ENCODE measurements around the gene PTH2.

Gene PTH2

GRCh38 chr19:49409441-49410029 lies 13.7 kb downstream of the PTH2 start:
- peak; percentile 57 for DNase-seq

- no peak for DNase-seq
Observed at GRCh38 chr19:49408816-49409440, 14.3 kb downstream of the PTH2 start.

GRCh38 chr19:49407482-49408015 lies 15.7 kb downstream of the PTH2 start:
- DNase-seq, result no peak

GRCh38 chr19:49407079-49407478 lies 16.2 kb downstream of the PTH2 start:
- no peak for DNase-seq

- DNase-seq, result peak; percentile 99
Observed at GRCh38 chr19:49403404-49404187, 19.6 kb downstream of the PTH2 start.

- DNase-seq, result no peak
Observed at GRCh38 chr19:49400029-49400428, 23.2 kb downstream of the PTH2 start.

- DNase-seq, result no peak
Observed at GRCh38 chr19:49398931-49399330, 24.3 kb downstream of the PTH2 start.

GRCh38 chr19:49398001-49398615 lies 25.1 kb downstream of the PTH2 start:
- DNase-seq, result no peak

GRCh38 chr19:49396738-49397505 lies 26.3 kb downstream of the PTH2 start:
- DNase-seq, result no peak

GRCh38 chr19:49395581-49396407 lies 27.4 kb downstream of the PTH2 start:
- no peak for DNase-seq

- DNase-seq, result no peak
Observed at GRCh38 chr19:49393881-49394280, 29.4 kb downstream of the PTH2 start.

- peak; percentile 87 for DNase-seq
Observed at GRCh38 chr19:49391581-49392399, 31.5 kb downstream of the PTH2 start.

- no peak for DNase-seq
Observed at GRCh38 chr19:49390929-49391359, 32.3 kb downstream of the PTH2 start.

- peak; percentile 23 for DNase-seq
Observed at GRCh38 chr19:49390131-49390928, 32.9 kb downstream of the PTH2 start.

- no peak for DNase-seq
Observed at GRCh38 chr19:49389406-49389805, 33.8 kb downstream of the PTH2 start.

GRCh38 chr19:49387936-49388372 lies 35.3 kb downstream of the PTH2 start, which contains the start of gene KASH5:
TSS of gene KASH5 (plus strand) at chr19:49388249. CDS start at chr19:49390884, 2,635 bp downstream.
- DNase-seq, result peak; percentile 56

GRCh38 chr19:49383599-49383998 lies 39.6 kb downstream of the PTH2 start:
- DNase-seq, result no peak

GRCh38 chr19:49382639-49383038 lies 40.6 kb downstream of the PTH2 start:
- no peak for DNase-seq

GRCh38 chr19:49380391-49380790 lies 42.9 kb downstream of the PTH2 start:
- DNase-seq, result no peak

- DNase-seq, result no peak
Observed at GRCh38 chr19:49378512-49378911, 44.7 kb downstream of the PTH2 start.
